ENCODE results near the gene AFDN.

The AFDN gene

DNA sequence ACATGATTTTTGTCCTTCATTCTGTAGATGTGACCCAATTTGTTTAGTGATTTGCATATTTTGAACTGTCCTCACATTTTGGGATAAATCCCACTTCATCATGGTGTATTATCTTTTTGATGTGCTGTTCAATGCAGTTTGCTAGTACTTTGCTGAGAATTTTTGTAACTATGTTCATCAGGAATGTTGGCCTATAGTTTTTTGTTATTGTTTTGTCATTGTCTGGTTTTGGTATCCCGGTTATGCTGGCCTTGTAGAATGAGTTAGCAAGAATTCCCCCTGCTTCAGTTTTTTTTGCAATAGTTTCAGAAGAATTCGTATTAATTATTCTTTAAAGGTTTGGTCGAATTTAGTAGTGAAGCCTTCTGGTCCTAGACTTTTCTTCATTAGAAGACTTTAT, 182.6 kb downstream of the AFDN start:
- no peak for DNase-seq

DNA sequence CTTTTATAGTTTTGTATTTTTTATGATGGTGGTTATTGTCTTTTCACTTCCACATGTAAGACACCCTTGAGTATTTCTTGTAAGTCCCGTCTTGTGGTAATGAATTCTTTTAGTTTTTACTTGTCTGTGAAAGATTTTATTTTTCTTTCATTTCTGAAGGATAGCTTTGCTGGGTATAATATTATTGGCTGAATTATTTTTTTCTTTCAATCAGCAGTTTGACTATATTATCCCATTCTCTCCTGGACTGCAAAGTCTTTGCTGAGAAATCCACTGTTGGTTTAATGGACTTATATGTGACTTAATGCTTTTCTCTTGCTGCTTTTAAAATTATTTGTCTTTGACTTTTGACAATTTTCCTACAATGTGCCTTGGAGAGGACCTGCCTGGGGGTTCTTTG, 184.6 kb downstream of the AFDN start:
- DNase-seq: no peak

DNA sequence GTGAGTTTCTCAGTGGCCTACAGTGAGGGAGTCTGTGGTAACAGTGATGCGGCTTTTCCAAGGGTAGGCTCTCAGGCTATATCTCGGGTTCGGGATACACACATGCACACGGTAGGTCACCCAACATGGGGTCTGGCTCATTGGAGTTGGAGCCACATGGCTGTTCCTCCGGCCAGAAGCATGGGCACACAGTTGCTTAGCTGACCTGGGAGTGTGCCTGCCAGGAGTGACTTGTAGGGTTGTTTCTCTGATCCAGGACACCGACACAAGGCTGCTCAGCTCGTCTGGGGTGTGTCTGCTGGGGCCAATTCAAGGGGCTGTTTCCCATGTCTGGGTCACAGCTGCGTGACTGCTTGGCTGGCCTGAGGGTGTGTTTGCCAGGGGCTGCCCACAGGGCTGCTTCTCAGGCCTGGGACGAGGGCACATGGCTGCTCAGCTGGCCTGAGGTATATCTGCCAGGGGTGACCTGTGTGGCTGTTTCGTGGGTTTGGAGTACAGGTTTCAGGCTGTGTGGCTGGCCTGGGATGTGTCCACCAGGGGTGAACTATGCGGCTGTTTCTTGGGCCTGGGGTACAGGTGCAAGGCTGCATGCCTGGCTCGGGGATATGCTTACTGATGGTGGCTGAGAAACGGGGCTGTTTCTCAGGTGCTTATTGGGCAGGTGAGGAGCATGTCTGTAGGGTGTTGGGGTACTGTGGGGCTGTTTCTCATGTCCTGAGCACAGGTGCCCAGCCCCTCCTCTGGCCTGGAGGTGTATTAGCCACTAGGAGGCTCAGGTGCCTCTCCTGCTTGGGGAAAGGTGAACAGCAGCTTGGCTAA, 185.9 kb downstream of the AFDN start:
- DNase-seq: no peak

DNA sequence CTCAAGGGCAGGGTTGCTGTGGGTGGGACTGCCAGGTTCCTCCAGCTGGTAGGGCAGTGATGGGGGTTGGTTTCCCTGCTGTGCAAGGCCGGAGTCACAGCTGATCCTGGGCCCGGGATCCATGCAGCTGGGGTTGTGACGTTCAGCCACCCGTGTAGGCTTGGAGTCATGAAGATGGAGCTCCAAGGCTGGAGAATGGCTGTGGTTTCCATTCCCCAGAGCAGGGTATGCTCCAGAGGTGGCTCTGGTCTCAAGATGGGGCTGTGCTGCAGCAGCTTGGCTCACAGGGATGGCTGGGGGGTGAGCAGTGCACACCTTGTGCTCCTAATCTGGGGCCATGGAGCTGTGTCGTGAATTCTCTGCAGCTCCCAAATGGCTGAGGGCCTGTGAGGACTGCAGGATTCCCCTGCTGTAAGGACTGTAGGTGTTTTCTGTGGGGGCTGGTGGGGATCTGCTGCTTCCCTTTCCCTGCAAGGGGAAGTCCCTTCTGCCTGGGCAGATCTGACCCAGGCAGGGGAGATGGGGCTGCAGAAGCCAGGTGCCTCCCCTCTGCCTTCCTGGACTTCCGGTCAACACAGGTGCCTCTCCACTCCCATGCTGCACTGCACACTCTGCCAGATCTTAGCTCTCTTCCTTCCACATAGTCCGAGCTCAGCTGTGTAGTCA, 186.7 kb downstream of the AFDN start:
- DNase-seq: no peak

DNA sequence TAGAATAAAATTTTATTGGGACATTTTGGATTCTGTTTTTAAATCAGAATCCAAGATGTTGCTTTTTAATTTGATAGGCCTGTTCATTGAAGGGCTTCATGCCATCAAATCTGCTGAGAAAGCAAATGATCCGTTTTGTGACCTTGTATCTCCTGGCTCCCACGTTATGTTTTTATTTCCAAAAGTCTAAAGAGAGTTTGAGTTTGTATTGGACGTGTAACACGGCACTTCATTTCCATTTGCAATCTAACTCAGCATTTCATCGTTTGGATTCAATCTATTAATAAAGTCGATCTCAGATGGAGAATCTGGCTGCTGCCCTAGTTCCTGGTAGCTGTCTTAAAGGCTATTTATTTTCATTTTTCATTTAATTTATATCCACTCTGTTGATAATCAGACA, 187.7 kb downstream of the AFDN start:
- no peak for DNase-seq

DNA sequence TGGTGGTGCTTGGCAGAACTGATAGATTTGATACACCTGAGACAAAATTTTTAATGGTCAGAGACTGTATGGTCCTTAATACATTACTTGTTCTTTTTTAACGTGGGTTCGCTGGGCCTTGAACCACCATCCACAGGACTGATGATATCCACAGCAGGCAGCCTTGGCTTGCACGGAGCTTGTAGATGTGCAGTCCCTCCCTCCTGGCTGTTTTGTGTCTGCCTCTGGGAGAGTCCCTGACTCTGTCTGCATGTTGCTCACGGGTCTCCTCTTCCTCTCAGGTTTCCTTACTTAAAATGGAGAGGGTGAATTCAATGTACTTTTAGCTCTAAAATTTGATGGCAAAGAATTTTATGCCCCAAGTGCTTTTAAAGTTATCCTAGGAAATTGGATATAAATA, 188.3 kb downstream of the AFDN start:
- no peak for DNase-seq

DNA sequence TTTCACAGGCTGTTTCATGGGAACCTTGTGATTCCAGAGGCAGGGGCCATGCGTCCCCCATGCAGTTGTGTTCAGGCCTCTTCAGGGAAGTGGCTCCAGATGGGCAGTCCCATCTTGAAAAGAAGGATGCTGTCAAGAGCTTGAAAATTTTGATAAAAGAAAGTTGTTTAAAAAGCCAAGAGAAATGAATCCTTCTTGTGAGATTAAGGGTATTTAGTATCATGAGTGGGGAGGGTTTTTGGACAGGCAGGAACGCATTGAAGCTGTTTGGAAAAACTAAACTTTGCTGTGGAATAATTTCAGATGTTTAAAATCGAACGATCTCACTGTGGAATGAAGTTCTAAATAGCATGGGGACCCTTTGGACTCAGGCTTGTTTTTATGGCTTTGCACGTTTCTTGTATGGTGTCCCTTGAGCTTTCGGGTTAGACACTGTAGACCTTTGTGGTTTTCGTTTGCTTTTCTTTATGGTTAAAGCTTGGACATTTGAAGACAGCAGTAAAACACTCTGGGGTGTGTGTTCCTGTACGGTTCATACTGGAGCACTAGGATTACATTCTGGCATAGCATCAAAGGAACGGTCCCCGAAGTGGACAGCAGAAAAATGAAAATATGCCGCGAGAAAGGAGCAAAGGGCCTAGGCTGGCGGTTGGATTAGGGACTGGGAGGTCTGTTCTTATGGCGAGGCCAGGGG, 188.9 kb downstream of the AFDN start:
- no peak for DNase-seq

DNA sequence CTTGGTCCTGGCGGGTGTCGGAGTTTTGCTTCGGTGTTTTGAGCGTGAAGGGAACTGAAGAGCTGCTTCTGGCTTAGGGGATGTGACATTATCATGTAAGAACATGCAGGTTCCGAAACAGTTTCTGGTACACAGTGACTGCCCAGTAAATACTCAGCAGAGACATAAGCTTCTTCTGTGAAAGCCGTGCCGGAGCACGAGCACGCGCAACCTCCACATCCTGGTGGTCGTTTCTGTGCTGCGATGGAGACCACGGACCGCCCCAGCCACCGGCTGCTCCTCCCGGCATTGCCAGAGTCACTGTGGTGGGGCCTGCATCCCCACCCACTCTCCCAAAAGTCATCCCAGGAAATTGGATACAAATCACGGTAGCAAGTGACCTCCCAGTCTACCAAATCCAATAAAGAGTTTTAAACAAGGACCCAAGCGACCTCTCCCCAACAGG, 189.5 kb downstream of the AFDN start:
- DNase-seq: no peak

DNA sequence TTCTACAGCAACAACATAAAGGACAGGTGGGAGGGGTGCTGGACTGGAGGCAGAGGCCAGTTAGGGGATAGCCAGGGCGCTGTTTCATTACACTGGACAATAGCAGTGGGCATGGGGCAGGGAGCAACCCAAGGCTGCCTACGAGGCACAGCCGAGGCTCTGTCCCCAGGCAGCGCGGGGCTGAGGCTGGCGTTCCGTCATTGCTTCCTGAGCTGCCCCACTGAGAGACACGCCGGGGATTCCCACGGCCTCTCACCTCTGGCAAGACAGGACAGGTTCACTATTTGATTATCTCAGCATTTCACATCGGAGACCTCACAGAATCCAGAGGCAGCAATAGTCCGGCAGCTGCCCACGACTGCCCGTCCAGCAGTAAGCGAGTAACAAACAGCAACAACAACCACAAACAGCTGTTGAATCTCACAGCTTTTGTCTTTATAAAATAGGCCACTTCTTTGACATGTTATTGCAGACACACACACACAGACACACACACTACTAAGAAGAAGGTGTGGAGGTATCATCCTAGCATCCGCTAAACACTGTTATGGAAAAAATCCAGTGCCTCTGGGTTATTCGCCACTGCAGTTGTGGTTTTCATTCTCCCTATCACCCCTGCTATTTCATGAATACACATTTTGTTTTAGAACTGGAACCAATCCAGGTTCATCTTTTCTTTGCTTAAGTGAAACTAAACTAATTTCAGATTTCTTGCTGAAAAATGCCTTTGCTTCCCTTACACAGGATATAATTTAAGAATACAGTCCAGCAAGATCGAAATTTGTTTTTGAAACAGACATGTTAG, 190.2 kb downstream of the AFDN start:
- DNase-seq: no peak

DNA sequence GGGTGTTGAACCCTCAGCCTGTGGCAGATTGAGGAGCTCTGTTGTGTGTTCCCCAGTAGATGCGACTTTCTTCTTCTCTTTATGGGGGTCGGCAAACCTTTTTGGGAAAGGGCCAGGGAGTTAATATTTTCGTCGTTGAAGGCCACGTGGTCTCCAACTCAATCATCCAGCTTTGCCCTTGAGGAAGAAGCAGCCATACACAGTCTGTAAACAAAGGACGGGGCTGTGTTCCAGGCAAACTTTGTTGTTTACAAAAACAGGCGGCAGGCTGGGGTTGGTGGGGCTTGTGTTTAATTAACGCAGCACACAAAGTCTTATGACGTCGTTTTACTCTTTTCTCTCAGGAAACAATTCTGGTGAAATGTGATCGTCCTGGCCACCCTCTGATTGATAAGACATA, 190.9 kb downstream of the AFDN start:
- no peak for DNase-seq

DNA sequence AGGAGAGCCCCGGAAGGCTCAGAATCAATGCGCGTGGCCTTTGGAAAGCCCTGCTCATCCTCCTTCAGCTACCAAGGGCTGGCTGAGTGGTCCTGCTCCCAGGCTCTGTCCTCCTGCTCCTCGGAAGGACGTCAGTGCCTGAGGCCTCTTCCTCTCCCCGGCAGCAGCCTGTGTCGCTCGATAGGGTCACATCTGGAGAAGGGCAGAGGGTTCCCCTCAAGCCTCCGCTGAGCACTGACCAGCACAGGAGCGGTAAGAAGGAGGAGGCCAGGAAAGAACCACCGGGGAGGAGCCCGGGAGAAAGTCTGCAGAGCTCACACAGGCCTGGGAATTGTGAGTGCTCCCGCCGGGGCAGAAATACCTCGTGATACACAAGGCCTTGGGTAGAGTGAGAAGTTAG, 192.0 kb downstream of the AFDN start:
- DNase-seq: no peak

DNA sequence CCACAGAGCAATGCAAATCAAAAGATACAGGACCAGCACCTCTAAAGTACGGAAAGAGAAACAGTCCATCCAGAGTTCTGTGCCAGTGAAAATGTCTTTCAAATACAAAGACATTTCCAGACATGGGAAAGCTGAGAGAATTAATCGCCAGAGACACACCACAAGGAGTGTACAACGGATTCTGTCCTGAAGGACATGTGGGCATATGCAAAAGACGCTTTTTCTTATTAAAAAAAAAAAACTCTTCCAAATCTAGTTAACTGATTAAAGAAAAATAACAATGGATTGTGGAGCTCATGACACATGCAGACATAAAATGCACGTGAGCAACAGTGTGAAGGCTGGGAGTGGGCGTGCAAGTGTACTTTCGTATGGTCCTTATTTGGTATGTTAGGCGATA, 193.5 kb downstream of the AFDN start:
- DNase-seq: no peak

DNA sequence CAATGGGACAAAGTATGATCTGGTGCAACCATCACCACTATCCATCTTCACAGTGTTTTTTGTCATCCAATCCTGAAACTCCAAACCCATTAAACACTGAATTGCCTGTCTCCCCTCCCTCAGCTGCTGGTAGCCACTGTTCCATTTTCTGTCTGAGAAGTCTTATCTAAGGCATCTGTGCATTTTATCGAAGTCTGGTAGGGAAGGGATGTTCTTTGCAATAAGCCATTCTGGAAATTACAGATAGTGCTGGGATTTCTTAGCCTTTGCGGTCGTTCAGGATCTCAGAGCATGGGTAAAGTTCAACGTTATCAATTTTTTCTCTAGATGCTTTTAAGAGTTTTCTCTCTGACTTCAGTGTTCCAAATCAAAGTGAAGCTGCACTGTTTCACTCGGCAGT, 194.9 kb downstream of the AFDN start:
- no peak for DNase-seq
